GM19452 (cell line): ENCODE data around the gene GRIK2.

Source experiments
- ATAC-seq: cut with Tn5 transposase; IDR thresholded peaks from one replicate; pipeline ENCODE4 v1.9.1; 2021; ENCODE audit not compliant: unreplicated experiment

The GRIK2 gene

DNA sequence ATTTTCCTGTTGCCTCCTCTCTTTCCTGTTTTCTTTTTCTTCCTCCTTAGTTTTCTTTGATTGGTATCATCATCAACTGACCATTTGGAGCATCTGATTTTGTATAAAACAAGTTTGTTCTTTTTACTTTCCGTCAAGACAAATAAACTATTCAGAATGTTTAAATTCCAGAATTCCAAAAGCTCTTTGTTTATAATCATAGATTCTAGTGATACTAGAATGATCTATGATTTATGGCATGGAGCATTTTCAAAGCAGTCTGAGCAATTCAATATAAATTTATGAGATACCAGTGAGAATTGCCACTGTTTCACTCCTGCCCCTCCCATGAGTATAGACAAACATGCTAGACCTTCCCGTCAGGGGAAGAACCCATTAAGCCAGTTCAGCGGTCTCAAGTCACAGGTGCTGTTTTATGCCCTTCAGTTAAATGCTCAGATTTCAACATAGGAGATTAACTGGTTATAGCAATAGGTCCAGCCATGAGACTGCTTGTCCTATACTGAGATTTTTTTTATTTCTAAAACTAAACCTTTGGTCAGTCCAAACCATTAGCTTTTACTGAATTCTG, 60.7 kb downstream of the GRIK2 start:
- no peak for ATAC-seq

DNA sequence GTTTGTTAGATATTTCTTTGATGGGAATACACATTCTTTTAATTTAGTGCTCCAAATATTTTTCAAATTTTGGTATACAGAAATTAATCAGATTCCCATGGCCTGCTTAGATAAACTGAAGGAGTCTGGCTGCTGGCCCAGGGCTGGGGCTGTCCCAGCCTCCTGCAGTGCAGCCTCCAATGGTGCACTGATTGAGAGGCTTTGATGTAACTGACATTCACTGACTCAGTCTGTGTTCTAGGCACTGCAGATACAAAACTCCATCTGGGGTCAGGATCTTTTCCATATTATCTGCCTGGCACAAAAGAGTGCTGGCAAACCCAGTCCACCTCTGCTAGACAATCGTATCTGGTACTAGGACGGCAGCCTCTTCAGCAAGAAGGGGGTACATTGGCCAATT, 64.8 kb downstream of the GRIK2 start:
- no peak for ATAC-seq

DNA sequence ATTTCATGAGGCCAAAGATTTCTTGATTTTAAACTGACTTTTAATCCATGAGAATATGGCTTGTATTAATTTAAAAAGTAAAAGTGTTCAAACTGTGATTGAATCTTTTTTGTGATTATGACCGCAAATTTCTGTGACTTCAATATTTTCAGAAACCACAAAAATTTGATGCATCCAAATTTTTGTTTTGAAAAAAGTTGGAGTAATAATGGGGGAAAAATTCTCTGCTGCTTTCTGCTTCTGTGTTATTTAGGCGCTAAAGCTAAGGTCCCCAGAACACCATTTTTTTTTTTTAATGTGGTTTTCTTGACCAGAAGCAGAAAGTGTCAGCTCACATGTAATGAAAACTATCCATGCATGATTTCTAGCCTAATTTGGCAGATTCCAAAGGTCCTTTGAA, 65.3 kb downstream of the GRIK2 start:
- ATAC-seq, result no peak

DNA sequence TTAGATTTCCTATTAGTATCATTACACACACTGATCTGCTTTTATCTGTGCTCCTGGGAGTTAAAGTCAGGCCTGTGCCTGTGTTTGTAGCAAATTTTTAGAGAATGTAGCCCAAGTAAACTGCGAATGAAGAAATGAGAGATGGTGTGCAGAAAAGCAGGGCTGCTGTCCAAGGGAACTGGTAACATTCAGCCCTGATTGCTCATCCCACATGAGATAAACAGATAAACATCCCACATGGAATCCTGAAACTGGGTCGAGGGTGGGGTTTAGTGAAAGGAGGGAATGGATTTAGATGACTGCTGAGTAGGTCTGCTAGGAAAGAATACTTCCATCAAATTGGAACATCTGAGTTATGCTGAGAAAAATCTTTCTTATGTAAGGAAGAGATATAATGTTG, 69.1 kb downstream of the GRIK2 start:
- no peak for ATAC-seq

DNA sequence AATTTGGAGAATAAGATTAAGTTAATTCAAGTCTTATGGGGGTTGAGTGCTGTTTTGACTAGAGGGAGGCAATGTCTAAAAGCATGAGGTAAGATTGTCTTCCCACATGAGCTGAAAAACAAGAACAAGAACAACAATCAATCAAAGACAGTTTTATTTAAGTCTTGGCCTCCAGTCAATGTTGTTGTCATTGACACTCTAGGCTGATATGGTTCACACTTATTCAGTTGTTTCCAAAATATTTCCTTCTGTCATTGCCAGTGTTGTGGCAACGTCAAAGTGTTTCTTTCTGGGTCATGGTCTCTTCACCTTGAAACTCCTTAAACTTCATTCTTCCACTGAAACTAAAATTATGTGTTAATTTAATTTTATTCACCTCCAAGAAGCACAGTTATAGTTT, 72.4 kb downstream of the GRIK2 start:
- no peak for ATAC-seq

DNA sequence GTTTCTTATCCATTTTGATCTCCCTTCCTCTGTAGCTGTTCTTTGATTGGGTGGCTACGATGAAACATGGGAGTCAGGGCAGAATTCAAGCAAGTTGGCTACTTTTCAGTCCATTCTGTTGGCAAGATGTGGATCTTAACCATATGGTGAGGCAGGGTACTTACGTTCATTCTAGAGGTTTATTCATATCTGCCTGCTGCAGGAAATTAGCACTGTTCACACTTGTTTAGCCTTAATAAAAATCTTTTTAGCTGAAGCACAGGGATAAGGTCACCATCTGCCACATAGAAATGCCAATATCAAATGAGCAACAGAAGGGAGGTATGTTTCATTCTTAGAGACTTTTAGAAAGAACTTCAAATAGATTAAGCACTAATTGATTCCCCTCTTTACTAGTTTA, 83.9 kb downstream of the GRIK2 start:
- no peak for ATAC-seq

DNA sequence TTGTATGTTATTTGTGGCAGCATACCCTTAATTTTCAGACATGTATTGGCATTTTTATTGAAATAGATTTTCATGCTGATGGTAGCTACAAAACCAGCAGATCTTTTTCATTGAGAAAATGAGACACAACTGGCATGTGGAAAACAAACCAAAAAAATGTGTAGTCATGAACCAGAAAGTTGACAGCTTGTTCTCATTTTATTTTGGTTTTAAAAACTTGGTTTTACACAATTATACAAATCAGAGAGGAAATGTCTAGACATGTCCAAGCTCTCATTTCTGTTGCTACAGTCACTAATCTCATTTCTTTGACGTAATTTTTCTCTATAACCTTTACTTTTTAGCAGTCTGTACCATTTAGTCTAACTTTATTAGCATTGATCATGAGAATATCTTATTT, 85.4 kb downstream of the GRIK2 start:
- ATAC-seq, result no peak

DNA sequence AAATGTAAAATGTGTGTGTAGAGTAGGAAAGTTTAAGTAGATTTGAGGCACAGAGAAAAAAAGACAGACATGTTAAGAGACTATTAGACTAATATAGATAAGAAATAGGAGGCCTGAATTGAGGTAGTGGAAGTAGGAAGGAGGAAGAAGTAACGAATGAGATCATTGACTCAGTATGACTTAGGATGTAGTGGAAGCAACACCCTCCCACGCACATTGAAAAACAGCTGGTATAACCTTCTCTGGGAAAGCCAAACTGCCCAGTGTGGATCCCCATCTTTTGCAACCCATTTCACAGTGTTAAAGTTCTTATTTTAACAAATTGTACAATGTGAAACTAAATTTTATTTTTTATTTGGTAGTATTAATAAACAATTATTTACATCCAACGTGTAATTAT, 89.1 kb downstream of the GRIK2 start:
- ATAC-seq, result no peak

DNA sequence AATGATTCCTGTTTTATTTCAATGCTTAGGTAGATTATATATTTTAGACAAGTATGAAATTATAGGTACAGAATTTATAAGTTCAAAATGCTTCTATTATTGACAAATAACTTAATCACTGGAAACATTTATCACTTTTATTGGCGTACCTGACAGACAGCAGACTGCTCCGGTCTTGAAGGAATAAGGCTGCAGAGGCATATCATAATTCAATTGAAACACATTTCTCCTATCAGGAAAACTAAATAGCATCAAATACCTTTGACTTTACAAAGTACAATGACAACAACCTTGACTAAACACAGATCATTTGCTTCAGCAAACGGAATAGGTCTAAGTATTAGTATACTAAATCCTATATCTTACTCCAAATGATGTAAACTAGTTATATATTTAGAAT, 91.3 kb downstream of the GRIK2 start:
- ATAC-seq, result no peak

DNA sequence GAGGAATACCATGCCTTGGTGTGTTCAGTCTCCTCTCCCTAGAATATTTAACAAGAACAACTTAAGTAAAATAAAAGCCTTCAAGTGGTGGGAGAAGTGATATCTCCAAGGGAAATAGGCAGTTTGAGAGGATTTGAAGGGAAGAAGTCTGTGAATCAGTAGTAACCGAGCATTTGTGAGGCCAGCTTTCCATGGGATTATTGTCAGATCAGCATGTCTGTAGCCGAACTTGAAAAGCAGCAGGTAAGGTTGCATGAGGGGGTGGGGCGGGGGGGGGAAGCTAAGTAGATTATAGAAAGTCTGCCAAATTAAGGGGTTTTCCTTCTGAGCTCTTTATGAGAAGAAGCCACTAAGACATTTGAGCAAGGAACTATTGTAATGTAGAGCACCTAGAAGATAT, 92.6 kb downstream of the GRIK2 start:
- ATAC-seq, result no peak

DNA sequence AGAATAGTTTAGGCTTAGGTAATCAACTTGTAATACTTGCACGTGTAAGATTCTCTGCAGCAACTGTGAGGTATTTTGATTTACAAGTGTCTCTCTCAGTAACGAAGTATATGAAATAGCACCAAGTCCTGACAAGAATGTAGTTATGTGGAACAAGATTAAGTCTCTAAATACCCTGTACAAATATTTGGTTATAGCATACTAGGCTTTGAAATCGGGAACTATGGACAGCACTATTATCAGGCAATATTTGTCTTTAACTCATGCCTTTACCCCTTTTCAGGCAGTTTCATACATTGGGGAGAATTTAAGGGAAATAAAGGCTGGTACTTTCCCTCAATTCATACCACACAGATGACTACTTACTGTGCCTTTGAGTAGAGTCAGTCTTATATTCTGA, 93.2 kb downstream of the GRIK2 start:
- ATAC-seq, result no peak

DNA sequence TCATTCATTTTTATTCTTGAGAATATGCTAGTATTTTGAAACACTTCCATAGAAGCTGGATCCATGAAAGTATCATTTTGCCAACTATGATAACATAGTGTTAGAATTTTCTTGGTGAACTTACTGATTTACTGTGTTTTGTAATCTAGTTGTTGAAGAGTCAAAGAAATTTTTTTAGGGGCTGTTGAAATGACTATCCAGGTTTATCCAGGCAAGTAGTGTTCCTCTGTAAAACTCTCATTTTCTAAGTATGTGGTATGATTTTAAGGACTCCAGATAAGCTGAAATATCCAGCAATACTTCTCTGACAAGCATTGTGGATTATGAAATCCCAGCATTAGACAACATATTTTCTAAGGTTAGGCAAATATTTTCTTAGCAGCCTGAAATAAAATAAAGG, 95.9 kb downstream of the GRIK2 start:
- ATAC-seq, result no peak

DNA sequence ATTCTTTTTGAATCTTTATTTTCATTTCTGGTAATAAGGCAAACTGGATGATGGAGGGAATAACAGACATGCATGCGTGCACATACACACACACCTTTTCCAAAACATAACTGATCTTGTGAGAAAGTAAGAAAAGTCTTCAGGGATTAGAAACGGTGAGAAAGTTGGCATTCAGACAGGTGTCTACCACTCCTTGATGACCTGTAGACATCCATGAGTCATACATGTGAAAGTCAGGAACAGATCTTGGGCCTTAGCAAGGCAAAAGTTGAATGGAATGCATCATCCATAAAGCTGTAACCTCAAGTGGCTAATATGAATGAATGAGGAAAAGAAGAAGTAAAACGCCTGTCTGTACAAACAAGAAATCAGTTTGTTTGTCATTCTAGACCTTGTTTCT, 97.3 kb downstream of the GRIK2 start:
- no peak for ATAC-seq

DNA sequence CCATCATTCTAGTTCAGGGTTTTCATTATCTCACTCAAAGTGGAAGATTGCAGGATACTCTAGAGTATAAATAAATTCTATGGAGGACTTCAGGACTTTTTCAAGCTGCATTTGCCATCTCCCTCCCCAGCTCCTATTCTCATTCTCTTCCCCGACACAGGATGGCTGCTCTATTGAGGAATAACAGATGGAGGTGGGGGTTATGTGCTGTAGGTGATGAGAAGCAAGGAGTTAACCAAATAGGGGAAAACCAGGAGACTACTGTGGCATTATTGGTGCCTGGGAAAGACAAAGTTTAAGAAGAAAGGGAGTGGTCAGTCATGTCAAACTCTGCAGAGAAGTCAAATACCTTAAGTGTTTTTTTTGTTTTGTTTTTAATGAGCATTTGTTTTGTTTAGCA, 109.3 kb downstream of the GRIK2 start:
- ATAC-seq, result no peak

DNA sequence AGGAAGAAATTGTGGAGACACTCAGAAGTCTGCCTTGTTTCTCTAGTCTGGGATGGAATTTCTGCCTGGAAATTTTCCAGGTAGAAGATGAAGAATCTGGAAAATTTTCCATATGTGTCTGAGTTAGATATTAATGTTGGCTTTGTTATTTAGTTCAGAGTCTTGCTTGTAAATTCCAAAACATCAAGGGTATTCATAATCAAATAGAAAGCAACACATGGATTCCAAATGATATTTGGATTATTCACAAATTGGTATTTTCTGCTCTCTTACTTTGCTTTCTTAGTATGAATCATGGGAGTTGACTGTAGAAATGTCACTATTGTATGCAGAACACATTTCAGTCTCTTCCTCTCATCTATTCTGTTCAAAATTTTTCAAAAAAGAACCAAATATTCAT, 116.0 kb downstream of the GRIK2 start:
- ATAC-seq, result no peak

DNA sequence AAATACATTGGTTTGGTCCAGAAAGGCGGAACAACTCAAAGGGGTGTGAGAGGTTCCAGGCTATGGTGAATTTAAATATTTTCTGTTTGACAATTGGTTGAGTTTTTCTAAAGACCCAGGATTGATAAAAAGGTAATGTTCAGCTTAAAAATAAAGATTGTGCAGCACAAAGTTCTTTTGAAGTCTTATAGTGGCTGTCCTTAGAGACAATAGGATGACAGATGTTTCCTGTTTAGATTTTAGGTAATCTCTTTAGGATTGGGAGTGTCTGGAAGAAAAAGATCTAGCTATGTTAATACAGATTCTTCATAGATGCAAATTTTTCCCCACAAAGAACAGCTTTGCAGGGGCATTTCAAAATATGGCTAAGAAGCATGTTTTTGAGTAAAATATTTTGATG, 119.7 kb downstream of the GRIK2 start:
- no peak for ATAC-seq

DNA sequence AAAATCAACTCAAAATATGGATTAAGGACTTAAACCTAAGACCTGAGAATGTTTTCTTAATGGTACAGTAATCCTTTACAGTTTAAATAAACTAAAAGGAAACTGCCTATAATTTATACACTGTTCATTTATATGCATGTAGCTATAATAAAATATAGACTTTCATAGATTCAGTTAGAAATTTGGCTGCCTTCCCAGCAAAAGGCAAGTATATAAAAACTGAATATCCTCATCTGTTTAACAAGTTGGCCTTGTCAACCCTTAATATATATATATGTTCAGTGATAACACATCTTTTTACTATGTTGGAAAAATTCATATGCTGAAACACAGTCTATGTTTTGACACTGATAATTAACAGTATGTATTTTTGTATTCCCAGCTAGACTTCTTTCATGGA, 123.1 kb downstream of the GRIK2 start:
- no peak for ATAC-seq

DNA sequence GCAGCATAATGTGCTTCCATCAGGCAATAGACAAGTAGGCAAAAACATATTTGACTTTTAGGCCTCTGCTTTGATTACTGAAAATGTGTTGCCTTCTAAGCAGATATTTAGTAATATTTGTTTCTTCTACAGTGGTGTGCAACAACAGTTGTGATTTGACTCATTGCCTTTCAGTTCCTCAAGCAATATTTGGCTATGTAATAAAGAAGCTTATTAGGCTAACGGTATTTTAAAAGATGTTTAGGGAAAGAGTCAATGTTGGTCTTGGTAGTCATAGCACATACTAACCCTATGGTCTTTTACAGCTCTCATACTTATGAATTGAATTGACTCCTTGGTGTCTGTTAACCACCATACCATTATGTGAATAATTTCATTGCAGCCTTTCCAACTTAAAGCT, 124.1 kb downstream of the GRIK2 start:
- no peak for ATAC-seq

DNA sequence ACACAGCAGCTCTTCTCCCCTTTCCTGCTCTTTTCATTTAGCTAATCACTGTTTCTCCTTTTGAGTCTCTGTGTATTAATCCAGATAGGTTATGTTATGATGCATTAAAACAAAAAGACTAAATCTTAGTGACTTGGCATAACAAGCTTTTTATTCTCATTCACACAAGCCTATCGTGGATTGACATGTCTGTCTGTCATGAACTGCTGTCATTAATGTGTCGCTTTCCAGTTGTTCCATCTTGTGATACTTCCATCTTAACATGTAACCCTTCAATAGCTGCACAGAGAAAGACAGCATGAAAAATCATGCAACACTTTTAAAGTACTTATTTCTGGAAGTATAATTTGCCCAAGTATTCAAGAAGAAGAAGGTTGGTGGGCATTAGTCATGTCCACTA, 128.7 kb downstream of the GRIK2 start:
- ATAC-seq, result no peak

DNA sequence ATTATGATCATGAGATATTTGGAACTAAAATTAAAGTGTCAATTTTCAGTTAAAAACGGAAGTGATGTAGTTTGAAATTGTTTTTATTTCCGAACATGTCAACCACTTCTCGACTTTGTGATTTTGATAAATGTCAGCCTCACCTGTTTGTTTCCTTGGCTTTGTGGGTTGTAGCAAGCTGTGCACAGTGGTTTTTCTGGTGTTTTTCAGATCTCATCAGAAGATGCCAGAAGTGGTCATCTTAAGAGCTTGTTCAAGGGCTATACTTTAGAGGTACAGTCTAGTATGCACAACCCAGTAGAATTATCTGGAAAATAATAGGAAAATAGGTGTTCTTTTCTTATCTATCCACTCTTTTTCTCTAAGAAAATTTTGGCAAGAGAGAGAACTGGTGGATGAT, 134.0 kb downstream of the GRIK2 start:
- ATAC-seq, result no peak

DNA sequence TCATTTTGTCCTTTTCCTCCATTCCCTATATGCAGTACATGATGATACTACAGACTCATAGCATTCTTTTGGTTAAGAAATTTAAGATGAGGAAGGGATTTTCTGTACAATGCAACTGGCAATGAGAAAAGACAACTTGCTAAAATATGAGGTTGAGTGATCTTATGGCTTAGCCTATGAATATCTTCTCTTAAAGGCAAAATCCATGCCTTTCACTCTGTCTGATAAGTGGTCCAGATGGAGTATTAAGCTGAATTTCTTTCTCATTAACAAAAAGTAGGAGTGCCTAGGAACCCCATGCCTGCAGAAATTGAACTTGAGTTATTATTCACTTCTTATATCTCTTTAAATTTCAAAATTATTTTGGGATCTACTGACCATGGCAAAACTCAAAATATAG, 135.3 kb downstream of the GRIK2 start:
- ATAC-seq, result no peak

DNA sequence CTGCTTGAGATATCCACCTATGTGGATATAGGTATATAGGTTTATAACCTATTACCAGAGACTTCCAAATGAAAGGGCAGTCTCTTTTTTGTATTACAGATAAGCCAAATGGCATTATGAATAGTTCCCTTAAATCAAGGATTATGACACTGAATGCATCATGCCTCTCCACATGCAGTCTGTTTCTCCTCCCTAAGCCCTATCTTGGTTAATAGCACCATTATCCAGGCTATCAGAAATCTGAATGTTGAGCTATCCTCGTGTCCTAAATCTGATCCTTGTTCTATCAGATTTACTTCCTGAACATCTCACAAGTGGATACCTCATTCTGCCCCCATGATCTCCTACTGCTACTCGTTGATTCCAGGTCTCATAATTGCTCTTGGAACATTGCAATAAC, 138.0 kb downstream of the GRIK2 start:
- no peak for ATAC-seq

DNA sequence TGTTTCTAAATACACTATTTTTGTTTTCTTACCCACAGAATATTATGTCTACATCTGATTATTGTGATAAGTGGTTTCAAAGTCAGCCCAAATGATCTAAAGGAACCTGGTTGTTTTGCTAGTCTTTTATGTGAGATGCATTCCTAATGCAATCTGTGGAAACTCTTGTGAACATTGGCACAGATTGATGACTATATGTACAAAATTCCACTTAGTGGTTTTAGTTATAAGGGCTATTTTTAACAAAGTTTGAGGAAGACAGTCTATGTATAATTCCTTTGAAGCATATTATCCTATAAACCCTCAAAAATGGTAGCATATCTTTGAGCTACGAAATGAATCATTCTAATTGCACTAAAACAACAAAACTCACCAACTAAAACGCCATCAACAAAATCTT, 140.9 kb downstream of the GRIK2 start:
- no peak for ATAC-seq

DNA sequence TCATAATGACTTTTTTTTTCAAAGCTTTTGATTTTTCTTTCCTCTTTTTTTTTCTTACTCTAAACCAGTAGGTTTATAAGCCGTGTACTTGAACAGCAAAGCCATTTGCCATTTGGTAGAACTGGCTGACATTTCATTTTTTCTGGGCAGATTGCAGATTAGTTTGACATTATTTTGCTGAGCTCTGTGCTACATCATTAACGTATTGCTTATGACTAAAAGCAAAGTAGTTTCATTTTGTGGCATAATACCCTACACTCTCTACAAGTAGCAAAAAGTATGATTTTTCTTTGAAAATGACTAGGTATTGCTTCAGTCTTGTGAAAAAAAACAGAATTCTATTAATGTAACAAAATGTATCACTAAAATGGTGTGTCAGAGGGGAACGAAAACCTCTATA, 141.3 kb downstream of the GRIK2 start:
- no peak for ATAC-seq
